Measurements from ENCODE around the gene SBNO2. TPM values are rescaled to one million over a fixed set of nuclear protein-coding genes. Genes with fewer than 3 reads are reported as not detected.

SBNO2 gene
- 122 TPM for total RNA-seq

DNA sequence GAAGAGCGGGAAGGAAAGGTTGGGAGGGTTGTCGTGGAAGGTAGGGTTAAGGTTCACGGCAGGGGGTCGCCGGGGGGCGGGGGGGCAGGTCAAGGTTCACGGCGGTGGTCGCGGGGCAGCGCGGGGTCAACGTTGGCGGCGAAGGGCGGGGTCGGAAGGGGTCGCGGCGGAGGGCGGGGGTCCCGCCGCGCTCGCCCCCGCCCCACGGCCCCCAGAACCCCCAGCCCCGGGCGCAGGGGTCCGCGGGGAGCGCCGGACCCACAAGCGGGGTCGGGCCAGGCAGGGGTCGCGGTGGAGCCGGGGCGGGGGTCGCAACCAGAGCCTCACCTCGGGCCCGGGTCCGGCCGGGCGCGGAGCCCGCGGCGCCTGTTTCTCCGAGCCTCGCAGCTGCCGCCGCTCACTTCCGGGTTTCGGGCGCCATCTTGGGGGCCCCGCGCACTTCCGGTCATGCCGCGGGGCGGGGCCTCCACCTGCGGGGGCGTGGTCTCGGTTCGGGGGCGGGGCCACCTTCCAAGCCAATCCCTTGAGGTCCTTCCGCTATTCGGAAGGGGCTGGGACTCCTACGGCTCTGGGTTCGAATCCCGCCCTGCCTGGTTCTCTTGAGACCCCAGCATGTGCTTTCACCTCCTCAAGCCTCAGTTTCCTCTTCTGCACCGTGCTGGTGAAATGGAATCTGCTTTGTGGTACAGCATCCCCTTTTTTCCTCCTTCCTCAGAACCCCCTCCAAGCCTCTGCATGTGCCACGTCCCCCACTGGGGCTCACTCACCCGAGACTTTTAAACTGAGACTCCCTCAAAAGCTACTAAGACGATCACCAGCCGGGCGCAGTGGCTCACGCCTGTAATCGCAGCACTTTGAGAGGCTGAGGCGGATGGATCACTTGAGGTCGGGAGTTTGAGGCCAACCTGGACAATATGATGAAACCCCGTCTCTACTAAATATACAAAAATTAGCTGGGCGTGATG is at the start of gene SBNO2:
SBNO2 (minus strand) TSS at position 424 of the 965 bp plus-strand sequence. CDS start 19,992 bp downstream, outside the sequence.
- DNase-seq (ENCODE audit: low spot score): peak; percentile 94

GRCh38 chr19:1223018-1223855 is 49.2 kb upstream of the SBNO2 start:
- DNase-seq (ENCODE audit: low spot score): no peak

DNA sequence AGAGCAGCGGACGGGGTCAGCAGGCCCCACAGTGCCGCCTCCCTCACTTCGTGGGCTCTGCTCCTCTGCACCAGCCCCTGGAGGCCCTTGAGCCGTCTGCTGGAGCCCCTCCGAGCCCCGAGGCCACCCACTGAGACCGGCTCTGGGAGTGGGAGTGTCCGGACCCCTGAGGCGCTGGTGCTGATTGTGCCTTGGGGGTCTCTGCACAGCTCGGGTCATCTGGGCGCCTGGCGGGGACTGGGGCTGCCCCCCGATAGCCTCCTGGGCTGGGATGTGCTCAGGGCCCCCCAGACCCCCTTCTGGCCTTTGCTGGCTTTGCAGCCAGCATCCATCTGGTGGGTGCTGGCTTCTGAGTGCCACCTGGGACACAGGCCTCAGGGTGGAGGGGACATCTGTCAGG is 48.3 kb upstream of the SBNO2 start:
- no peak for DNase-seq (ENCODE audit: low spot score)

GRCh38 chr19:1221904-1222255 is 47.8 kb upstream of the SBNO2 start:
- DNase-seq (ENCODE audit: low spot score): no peak

- no peak for DNase-seq (ENCODE audit: low spot score)
Observed at GRCh38 chr19:1220976-1221903, 47.2 kb upstream of the SBNO2 start.

GRCh38 chr19:1220477-1220930 is 46.4 kb upstream of the SBNO2 start:
- DNase-seq (ENCODE audit: low spot score): no peak

DNA sequence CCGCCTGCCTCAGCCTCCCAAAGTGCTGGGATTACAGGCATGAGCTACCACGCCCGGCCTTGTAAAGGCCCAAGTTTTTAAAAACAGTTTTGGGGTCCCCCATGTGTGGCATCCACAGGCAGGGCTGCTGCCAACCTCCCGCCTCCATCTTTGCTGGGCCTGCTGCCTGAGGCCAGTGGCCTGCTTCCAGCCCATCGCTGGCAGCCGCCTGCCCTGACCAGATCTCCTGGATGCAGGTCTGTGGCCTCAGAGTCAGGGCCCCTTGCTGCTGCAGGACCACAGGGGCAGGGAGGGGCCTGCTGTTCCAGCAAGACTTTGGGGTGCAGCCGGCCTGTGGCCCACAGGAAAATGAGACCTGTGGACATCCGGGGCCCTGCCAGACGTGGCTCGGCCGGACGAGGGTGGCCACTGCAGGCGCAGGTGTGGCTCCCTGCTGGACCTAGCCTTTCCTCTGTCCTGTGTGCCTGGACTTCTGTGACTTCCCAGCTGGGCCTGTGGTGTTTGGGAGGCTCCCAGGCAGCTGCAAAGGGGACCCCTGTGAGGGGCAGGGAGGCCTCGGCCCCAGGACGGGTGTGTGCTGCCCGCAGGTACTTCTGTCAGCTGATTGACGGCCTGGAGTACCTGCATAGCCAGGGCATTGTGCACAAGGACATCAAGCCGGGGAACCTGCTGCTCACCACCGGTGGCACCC is 45.9 kb upstream of the SBNO2 start:
- no peak for DNase-seq (ENCODE audit: low spot score)

- DNase-seq (ENCODE audit: low spot score): no peak
Observed at GRCh38 chr19:1218751-1219567, 44.9 kb upstream of the SBNO2 start.

DNA sequence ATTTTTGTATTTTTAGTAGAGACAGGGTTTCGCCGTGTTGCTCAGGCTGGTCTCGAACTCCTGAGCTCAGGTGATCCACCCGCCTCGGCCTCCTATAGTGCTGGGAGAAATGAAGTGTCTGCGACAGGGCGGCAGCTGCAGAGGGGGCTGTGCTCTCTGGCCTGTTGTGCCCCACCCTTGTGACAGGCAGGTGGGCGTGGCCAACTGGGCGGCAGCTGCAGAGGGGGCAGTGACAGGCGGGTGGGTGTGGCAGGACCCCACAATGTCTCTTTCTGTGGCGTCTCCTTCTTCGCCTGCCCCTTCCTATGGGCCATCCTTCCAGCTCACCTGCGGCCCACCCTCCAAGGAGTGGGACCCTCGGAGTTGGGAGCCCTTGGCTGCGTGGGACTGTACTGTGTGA is 43.3 kb upstream of the SBNO2 start:
- no peak for DNase-seq (ENCODE audit: low spot score)

DNA sequence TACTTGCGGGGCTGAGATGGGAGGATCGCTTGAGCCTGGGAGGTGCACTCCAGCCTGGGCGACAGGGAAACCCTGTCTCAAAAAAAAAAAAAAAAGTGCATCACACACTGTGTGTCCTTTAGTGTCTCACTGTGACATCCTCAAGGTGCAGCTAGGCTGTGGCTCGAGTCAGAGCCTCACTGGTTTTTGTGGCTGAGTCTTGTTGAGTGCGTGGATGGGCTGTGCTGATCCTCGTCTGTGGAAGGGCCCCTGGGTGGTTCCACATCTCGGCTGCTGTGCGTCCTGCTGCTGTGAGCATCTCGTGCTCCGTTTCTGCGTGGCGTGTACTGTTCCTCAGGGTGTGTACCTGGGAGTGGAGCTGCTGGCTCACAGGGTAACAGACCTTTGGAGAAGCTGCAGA is 42.7 kb upstream of the SBNO2 start:
- no peak for DNase-seq (ENCODE audit: low spot score)

DNA sequence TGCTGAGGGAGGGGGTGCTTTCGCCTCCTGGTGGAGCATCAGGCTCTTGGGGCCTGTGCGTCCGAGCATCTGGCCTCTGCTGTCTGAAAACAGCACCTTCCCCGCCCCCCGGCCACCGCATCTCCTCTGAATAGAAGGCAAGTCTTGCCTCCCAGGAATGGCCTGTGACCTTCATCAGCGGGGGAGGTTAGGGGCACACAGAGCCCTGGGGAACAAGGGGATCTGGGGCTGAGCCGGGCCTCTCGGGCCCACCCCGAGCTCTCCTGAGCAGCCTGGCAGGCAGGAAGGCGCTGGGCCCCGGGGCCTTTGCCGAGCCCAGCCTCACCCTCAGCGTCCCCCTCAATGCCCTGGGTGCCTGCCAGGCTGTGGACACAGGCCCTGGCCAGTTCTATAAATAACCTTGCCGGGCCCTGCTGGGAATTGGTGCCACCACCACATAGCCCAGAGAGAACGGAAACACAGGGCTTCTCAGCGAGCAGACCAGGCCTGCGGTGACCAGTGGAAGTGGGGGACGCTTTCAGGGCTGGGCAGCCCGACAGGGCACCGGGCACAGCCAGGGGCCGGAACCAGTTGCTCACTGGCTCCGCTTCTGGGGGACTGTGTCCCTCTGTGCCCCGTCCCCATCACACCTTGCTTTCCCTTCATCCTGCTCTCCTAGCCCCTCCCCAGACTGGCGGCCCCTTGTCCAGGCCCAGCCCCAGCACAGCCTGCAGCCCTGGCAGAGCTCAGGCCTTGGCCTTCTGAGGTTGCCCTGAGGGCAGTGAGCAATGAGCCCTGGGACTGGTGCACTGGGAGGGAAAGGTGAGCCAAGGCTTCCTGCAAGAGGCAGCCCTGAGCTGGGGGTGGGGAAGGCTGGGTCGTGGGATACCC is 41.0 kb upstream of the SBNO2 start:
- no peak for DNase-seq (ENCODE audit: low spot score)

GRCh38 chr19:1214299-1214861 is 40.3 kb upstream of the SBNO2 start:
- no peak for DNase-seq (ENCODE audit: low spot score)

GRCh38 chr19:1213391-1214286 is 39.6 kb upstream of the SBNO2 start:
- DNase-seq (ENCODE audit: low spot score): peak; percentile 86

GRCh38 chr19:1211494-1212234 is 37.6 kb upstream of the SBNO2 start:
- no peak for DNase-seq (ENCODE audit: low spot score)

GRCh38 chr19:1210227-1210538 is 36.1 kb upstream of the SBNO2 start:
- no peak for DNase-seq (ENCODE audit: low spot score)

- peak; percentile 63 for DNase-seq (ENCODE audit: low spot score)
Observed at GRCh38 chr19:1208830-1209229, 34.8 kb upstream of the SBNO2 start.

DNA sequence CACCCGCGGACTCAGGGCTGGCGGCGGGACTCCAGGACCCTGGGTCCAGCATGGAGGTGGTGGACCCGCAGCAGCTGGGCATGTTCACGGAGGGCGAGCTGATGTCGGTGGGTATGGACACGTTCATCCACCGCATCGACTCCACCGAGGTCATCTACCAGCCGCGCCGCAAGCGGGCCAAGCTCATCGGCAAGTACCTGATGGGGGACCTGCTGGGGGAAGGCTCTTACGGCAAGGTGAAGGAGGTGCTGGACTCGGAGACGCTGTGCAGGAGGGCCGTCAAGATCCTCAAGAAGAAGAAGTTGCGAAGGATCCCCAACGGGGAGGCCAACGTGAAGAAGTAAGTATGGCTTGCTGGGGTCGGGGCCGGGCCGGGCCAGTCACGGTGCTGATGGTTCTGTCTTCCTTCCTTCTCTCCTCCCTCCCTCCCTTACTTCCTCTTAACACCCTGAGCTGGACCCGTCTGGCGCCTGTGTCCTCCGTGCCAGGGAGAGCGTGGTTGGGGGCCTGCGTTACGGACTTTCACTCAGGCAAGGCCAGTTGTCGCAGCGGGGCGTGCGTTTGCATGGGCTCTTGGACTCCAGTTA is 32.9 kb upstream of the SBNO2 start:
- no peak for DNase-seq (ENCODE audit: low spot score)
